Subcutaneous abdominal adipose tissue (tissue), 5 donors: ENCODE measurements around the gene VIL1.

Experiments
- H3K27ac ChIP-seq: one replicate; pipeline ENCODE4 v1.7.0; 2013; ENCODE audit warnings: low read depth, mild to moderate bottlenecking, inconsistent platforms, low read length, moderate library complexity
- H3K27me3 ChIP-seq, 5 donors: one replicate each; pipeline ENCODE4 v1.7.0; 2013; ENCODE audit warnings: low read length in 5 of 5, inconsistent platforms in 1 of 5; ENCODE audit not compliant: control insufficient read depth in 5 of 5, insufficient read depth in 4 of 5
- H3K36me3 ChIP-seq, 5 donors: one replicate each; pipeline ENCODE4 v1.7.0; 2013; ENCODE audit warnings: low read length in 5 of 5; ENCODE audit not compliant: control insufficient read depth in 5 of 5, insufficient read depth in 5 of 5
- H3K4me1 ChIP-seq, 5 donors: one replicate each; pipeline ENCODE4 v1.7.0; 2013; ENCODE audit warnings: low read length in 5 of 5, mild to moderate bottlenecking in 3 of 5, moderate library complexity in 1 of 5; ENCODE audit not compliant: control insufficient read depth in 5 of 5, insufficient read depth in 5 of 5
- H3K4me3 ChIP-seq, 5 donors: one replicate each; pipeline ENCODE4 v1.7.0; 2013; ENCODE audit warnings: low read length in 5 of 5, low read depth in 1 of 5
- H3K9ac ChIP-seq, 5 donors: one replicate each; pipeline ENCODE4 v1.7.0; 2013; ENCODE audit warnings: low read length in 5 of 5, mild to moderate bottlenecking in 4 of 5, moderate library complexity in 3 of 5
- H3K9me3 ChIP-seq, 5 donors: one replicate each; pipeline ENCODE4 v1.7.0; 2013; ENCODE audit warnings: low read length in 5 of 5; ENCODE audit not compliant: control insufficient read depth in 5 of 5
- donor health status: healthy.
- donor health status: healthy.
- donor health status: healthy.
- donor health status: healthy.
- donor health status: healthy.

The VIL1 gene

GRCh38 chr2:218435003-218435982 lies 16.4 kb downstream of the VIL1 start:
- Histone ChIP-seq H3K4me1 (peaks cover 0 to 4% (median 0%) of the 10 kb centered on the region in 5 donors), H3K9me3 (no peaks in the 10 kb centered on the region), H3K9ac (no peak overlapping the region), H3K27ac (no peak overlapping the region), H3K36me3 (no peaks in the 10 kb centered on the region), H3K27me3 (no peaks in the 10 kb centered on the region), H3K4me3 (no peak overlapping the region)

DNA sequence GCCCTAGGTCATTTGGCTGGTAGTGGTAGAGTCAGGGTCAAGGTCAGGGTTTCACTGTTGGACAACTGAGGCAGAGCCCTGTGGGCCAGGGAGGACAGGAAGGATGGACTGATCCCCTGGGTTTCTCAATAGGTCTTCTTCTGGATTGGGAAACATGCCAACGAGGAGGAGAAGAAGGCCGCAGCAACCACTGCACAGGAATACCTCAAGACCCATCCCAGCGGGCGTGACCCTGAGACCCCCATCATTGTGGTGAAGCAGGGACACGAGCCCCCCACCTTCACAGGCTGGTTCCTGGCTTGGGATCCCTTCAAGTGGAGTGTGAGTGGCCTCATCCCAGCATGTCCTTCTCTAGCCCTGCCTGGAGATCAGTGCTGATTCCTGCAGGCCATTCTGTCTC lies 18.1 kb downstream of the VIL1 start:
- H3K9me3 ChIP-seq = no peaks in the 10 kb centered on the region
- H3K9ac ChIP-seq = no peak overlapping the region
- H3K4me3 ChIP-seq = no peak overlapping the region
- H3K4me1 ChIP-seq = peaks cover 0 to 4% (median 0%) of the 10 kb centered on the region in 5 donors
- no peak overlapping the region for H3K27ac ChIP-seq
- no peaks in the 10 kb centered on the region for H3K36me3 ChIP-seq
- no peaks in the 10 kb centered on the region for H3K27me3 ChIP-seq

DNA sequence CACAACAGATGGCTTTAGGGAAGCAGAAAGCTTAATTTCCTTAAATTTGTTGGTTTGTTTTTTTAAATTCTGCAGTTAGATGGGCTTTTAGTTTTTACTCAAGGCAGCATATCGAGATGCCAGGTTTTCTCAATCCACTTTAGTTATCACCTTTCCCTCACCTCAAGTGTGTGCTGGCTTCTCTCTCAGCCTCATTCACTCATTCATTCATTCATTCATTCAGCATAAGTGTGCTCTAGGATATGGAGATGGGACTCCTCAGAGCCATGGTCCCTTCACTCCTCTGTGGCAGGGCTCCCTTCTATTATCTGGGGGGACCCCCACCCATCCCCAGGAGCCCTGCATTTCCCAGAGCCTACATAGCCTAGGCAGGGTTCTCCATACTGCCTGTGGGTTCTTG lies 19.0 kb downstream of the VIL1 start:
- Histone ChIP-seq H3K9me3 (no peaks in the 10 kb centered on the region), H3K9ac (no peak overlapping the region), H3K27me3 (no peaks in the 10 kb centered on the region), H3K27ac (no peak overlapping the region), H3K36me3 (no peaks in the 10 kb centered on the region), H3K4me1 (peaks cover 0 to 4% (median 0%) of the 10 kb centered on the region in 5 donors), H3K4me3 (no peak overlapping the region)

DNA sequence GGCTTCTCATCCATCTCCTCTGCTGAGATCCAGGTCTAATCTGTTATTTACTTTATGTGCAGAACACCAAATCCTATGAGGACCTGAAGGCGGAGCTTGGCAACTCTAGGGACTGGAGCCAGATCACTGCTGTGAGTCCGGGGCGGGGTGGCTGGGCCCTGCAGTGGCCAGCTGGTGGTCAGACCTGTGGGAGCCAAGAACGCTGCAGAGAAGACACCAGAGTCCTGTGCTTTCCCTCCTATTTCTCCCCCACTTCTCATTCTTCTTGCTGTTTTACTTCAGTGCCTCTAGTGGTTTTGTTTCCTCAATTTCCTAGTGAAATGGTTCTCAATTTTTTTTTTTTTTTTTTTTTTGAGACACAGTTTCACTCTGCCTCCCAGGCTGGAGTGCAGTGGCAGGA lies 19.7 kb downstream of the VIL1 start:
- H3K9ac ChIP-seq = peak overlapping the region in 1 of 5 donors; percentile 52
- no peaks in the 10 kb centered on the region for H3K27me3 ChIP-seq
- no peaks in the 10 kb centered on the region for H3K9me3 ChIP-seq
- H3K4me3 ChIP-seq = no peak overlapping the region
- H3K4me1 ChIP-seq = peaks cover 0 to 4% (median 0%) of the 10 kb centered on the region in 5 donors
- no peak overlapping the region for H3K27ac ChIP-seq
- no peaks in the 10 kb centered on the region for H3K36me3 ChIP-seq

DNA sequence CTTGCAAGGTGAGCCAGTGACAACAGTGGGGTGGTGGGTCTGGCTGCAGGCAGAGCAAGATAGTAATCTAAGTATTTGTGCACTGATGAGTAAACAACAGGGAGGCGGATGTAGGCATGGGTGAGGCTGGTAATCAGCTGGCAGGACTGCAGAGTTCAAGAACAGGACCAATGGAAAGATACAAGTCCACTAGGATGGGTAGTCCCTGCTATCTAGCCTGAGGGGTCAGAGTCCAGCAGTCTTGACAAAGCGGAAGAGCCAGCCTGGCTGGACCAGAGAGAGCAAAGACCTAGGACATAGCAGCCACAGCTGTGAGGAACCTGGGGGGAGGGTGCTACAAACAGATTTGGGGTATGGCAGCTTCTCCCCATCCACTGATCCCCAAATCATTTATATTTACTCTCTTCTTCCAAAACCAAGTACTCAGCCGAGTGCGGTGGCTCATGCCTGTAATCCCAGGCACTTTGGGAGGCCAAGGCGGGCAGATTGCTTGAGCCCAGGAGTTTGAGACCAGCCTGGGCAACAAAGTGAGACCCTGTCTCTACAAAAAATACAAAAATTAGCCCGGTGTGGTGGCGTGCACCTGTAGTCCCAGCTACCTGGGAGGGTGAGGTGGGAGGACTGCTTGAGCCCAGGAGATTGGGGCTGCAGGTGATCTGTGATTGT lies 25.9 kb downstream of the VIL1 start:
- no peak overlapping the region for H3K4me3 ChIP-seq
- H3K4me1 ChIP-seq = no peaks in the 10 kb centered on the region
- peaks cover 7 to 28% (median 15%) of the 10 kb centered on the region in 5 donors for H3K36me3 ChIP-seq
- no peak overlapping the region for H3K9ac ChIP-seq
- no peak overlapping the region for H3K27ac ChIP-seq
- no peaks in the 10 kb centered on the region for H3K27me3 ChIP-seq
- H3K9me3 ChIP-seq = no peaks in the 10 kb centered on the region

DNA sequence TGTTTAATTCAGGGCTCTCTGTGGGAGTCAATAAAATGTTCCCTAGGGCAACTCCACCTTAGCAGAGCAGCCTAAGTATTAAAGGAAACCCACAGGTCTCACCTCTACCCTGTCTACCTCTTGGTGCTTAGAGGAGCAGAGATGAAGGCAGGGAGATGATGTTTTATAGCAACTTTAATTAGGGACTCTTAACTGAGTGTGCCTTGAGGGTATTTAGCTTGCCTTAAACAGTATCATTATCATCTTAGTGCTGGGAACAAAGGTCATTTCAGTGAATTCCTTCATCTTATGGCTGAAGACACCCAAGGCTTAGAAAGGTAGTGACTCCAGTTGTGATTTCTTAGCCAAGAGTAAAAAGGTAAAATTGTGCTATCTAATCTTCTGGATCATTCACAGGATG lies 26.7 kb downstream of the VIL1 start:
- Histone ChIP-seq H3K27me3 (no peaks in the 10 kb centered on the region), H3K4me3 (no peak overlapping the region), H3K4me1 (no peaks in the 10 kb centered on the region), H3K36me3 (peaks cover 9 to 29% (median 15%) of the 10 kb centered on the region in 5 donors), H3K9me3 (no peaks in the 10 kb centered on the region), H3K27ac (no peak overlapping the region), H3K9ac (no peak overlapping the region)

- no peak overlapping the region for H3K27ac ChIP-seq
- no peaks in the 10 kb centered on the region for H3K4me1 ChIP-seq
- peaks cover 9 to 29% (median 15%) of the 10 kb centered on the region in 5 donors for H3K36me3 ChIP-seq
- H3K27me3 ChIP-seq = no peaks in the 10 kb centered on the region
- H3K9me3 ChIP-seq = no peaks in the 10 kb centered on the region
- H3K4me3 ChIP-seq = no peak overlapping the region
- H3K9ac ChIP-seq = no peak overlapping the region
These were observed 27.6 kb downstream of the VIL1 start for GRCh38 chr2:218446547-218446946.

DNA sequence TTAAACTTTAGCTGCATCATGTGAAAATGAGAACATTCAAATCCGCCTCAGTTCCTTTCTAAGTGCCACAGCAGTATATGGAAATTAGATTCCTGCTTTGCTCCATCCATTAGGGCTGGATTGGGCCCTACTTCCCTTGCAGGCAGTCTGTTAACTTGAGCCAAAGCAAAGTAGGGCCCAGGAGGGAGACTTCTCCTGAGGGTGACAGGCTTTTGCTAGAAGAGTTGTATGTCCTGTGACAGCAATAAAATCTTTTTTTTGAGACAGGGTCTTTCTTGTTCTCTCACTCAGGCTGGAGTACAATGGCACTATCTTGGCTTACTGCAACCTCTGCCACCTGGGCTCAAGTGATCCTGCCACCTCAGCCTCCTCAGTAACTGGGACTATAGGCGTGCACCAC lies 28.1 kb downstream of the VIL1 start:
- Histone ChIP-seq H3K4me1 (no peaks in the 10 kb centered on the region), H3K9me3 (no peaks in the 10 kb centered on the region), H3K27ac (no peak overlapping the region), H3K36me3 (peaks cover 9 to 29% (median 15%) of the 10 kb centered on the region in 5 donors), H3K9ac (no peak overlapping the region), H3K27me3 (no peaks in the 10 kb centered on the region), H3K4me3 (no peak overlapping the region)

GRCh38 chr2:218448934-218449333 lies 30.0 kb downstream of the VIL1 start:
- no peaks in the 10 kb centered on the region for H3K9me3 ChIP-seq
- peaks cover 19 to 40% (median 21%) of the 10 kb centered on the region in 5 donors for H3K36me3 ChIP-seq
- H3K27ac ChIP-seq = no peak overlapping the region
- no peak overlapping the region for H3K9ac ChIP-seq
- H3K4me1 ChIP-seq = no peaks in the 10 kb centered on the region
- no peak overlapping the region for H3K4me3 ChIP-seq
- H3K27me3 ChIP-seq = no peaks in the 10 kb centered on the region

- no peaks in the 10 kb centered on the region for H3K4me1 ChIP-seq
- no peak overlapping the region for H3K9ac ChIP-seq
- no peaks in the 10 kb centered on the region for H3K9me3 ChIP-seq
- no peak overlapping the region for H3K4me3 ChIP-seq
- no peaks in the 10 kb centered on the region for H3K27me3 ChIP-seq
- peaks cover 32 to 56% (median 37%) of the 10 kb centered on the region in 5 donors for H3K36me3 ChIP-seq
- no peak overlapping the region for H3K27ac ChIP-seq
These were observed 33.2 kb downstream of the VIL1 start for GRCh38 chr2:218452079-218452478.
